ENCODE results near the gene PAIP2. TPM values are rescaled to one million over a fixed set of nuclear protein-coding genes. Genes with fewer than 3 reads are reported as not detected.

The PAIP2 gene
- total RNA-seq, 2 donors from 2014 or later: 29.0 to 54.2 TPM

DNA sequence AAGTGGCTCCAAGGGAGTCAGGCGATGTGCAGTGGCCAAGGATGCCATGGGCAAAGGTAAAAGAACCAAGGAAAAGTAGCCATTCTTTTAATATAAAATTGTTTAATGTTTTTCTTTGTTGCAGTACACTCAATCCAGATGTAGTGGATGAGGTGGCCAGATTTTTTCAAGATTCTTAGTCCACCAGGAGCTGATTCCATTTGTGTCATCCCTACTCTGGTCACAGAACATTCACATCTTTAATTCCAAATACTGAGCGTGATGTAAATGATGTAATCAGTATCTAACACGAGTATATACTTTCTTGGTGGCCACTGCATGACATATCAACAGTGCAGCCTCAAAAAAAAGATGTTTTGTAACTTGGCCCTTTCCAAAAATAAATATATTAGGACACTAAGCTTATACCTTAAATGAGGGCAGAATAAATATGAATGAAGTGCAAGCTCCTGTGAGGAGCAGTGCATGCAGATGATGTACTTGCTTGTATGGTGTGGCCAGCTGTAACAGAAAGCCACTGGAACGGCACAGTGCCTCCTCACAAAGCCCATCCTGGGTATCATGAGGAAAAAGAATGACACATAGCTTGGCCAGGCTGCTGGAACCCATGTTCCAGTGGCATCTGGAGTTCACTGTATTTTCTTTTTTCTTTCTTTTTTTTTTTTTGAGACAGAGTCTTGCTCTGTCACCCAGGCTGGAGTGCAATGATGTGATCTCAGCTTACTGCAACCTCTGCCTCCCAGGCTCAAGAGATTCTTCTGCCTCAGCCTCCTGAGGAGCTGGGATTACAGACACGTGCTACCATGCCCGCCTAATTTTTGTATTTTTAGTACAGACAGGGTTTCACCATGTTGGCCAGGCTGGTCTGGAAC lies 68.7 kb downstream of the PAIP2 start:
- DNase-seq: no peak
- H3K36me3 ChIP-seq (replicated peaks in 1 of 2; ENCODE audit: insufficient read depth in 1 of 2, low read depth in 2 of 2): no peaks in the 10 kb centered on the region
- WGBS, 2 donors: 69 to 83% methylated on average over 6 of the region's 6 CpGs
- TF ChIP-seq POLR2A (IDR thresholded peaks at IDR 0.05): no peak
- TF ChIP-seq, protein P1, sequence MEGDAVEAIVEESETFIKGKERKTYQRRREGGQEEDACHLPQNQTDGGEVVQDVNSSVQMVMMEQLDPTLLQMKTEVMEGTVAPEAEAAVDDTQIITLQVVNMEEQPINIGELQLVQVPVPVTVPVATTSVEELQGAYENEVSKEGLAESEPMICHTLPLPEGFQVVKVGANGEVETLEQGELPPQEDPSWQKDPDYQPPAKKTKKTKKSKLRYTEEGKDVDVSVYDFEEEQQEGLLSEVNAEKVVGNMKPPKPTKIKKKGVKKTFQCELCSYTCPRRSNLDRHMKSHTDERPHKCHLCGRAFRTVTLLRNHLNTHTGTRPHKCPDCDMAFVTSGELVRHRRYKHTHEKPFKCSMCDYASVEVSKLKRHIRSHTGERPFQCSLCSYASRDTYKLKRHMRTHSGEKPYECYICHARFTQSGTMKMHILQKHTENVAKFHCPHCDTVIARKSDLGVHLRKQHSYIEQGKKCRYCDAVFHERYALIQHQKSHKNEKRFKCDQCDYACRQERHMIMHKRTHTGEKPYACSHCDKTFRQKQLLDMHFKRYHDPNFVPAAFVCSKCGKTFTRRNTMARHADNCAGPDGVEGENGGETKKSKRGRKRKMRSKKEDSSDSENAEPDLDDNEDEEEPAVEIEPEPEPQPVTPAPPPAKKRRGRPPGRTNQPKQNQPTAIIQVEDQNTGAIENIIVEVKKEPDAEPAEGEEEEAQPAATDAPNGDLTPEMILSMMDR (IDR thresholded peaks at IDR 0.05): no peak
- H3K4me3 ChIP-seq: no peak overlapping the region
- no peaks in the 10 kb centered on the region for H3K27me3 ChIP-seq
- H3K9me3 ChIP-seq: no peaks in the 10 kb centered on the region
- intact Hi-C loops (cut with DNase I): no loop called here
- H3K27ac ChIP-seq: no peak overlapping the region
- peaks cover 9% of the 10 kb centered on the region for H3K4me1 ChIP-seq
- ATAC-seq: no peak

DNA sequence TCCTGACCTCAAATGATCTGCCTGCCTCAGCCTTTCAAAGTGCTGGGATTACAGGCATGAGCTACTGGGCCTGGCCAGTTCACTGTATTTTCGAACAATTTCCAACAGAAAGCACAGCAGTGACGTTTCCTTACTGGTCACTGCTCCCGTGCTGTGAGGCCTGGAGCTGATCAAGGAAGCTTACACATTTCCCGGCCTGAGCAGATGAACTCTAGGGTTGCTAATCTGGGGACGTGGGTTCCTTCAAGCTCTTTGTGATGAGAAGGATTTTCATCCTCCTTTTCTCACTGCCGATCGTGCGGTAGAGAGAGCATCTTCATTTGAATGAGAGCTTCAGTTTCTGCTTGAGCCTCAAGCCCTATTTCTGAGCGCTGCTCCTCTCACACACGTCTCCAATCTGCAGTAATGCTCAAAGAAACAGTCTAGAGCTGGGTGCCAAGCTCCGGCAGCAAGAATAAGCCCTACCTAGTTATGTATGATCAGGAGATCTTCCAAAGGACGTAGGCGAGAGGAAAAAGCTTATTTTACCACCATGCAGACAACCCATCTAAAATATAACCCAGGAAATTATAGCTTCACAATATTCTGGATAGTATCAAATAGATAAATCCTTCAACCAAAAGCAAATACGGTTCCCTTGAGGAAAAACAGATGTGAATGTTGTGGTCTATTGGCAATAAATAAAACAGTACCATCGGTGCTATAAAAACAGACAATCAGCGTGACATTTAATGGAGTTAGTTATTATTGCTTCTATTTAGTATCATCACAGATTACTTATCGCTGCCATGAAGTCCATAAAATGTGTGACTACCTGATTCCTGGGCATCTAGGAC lies 69.6 kb downstream of the PAIP2 start:
- peaks cover 11% of the 10 kb centered on the region for H3K4me1 ChIP-seq
- ATAC-seq (no peak), DNase-seq (no peak)
- H3K9me3 ChIP-seq: no peaks in the 10 kb centered on the region
- 74 to 81% methylated on average over 17 of the region's 17 CpGs for WGBS, 2 donors
- no peak overlapping the region for H3K4me3 ChIP-seq
- no peaks in the 10 kb centered on the region for H3K27me3 ChIP-seq
- intact Hi-C loops (cut with DNase I): no loop called here
- no peak for TF ChIP-seq POLR2A (IDR thresholded peaks at IDR 0.05)
- TF ChIP-seq, protein P1 (IDR thresholded peaks at IDR 0.05): no peak
- no peaks in the 10 kb centered on the region for H3K36me3 ChIP-seq (replicated peaks in 1 of 2; ENCODE audit: insufficient read depth in 1 of 2, low read depth in 2 of 2)
- H3K27ac ChIP-seq: no peak overlapping the region

DNA sequence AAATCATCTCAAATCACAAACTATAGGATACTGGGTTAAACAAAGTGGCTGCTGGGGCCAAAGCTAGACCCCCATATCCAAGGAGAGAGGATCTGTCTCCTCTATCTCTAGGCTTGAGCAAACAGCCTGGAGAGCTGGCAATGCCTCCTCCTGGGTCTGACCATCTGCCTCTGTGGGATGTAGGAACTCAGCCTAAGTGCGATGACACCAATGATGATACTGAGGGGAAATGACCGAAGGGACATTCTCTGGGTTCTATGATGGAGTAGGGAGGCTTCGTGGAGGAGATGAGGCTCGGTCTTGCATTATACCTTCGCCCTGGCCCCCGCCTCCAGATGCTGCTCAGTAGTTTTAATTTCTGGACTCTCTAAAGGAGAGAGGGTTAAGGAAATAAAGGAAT lies 71.5 kb downstream of the PAIP2 start:
- Histone ChIP-seq H3K9me3 (no peaks in the 10 kb centered on the region), H3K4me3 (no peak overlapping the region), H3K36me3 (replicated peaks in 1 of 2; ENCODE audit: insufficient read depth in 1 of 2, low read depth in 2 of 2) (no peaks in the 10 kb centered on the region), H3K27ac (no peak overlapping the region), H3K27me3 (no peaks in the 10 kb centered on the region), H3K4me1 (peaks cover 11% of the 10 kb centered on the region)
- 91% methylated on average over 6 of the region's 6 CpGs for WGBS, 2 donors
- ATAC-seq (no peak), DNase-seq (no peak)
- intact Hi-C loops (cut with DNase I): no loop called here
- TF ChIP-seq, protein P1 (IDR thresholded peaks at IDR 0.05): no peak

DNA sequence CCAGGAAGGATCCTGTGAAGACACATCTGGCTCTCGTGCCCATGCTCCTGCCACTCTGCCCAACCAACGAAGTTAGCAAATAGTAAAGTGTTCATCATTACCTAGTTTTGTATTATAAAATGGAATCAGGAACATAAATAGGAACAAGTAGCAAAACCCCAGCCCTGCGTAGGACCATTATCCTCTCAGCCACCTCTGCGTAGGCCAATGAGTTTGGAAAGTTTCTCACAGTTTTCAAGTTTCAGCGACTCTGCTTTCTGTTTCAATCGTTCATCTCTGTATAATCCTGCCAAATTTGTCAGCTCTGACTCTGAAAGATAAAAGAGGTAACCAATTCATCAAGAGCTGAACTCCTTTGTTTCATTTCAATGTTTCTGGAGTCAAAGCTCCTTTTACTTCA lies 72.3 kb downstream of the PAIP2 start:
- ATAC-seq: no peak
- TF ChIP-seq, protein P1 (IDR thresholded peaks at IDR 0.05): no peak
- TF ChIP-seq POLR2A (IDR thresholded peaks at IDR 0.05): no peak
- WGBS, 2 donors: 72 to 77% methylated on average over 6 of the region's 6 CpGs
- Histone ChIP-seq H3K9me3 (no peaks in the 10 kb centered on the region), H3K4me1 (peaks cover 11% of the 10 kb centered on the region), H3K4me3 (no peak overlapping the region), H3K36me3 (replicated peaks in 1 of 2; ENCODE audit: insufficient read depth in 1 of 2, low read depth in 2 of 2) (no peaks in the 10 kb centered on the region), H3K27me3 (no peaks in the 10 kb centered on the region), H3K27ac (peak overlapping the region in 1 of 4 donors; percentile 47)
- intact Hi-C loops (cut with DNase I): no loop called here
- DNase-seq: no peak
